ACC112 (cell line): Measurements from ENCODE around the gene NLGN3.

Experiments
- H2AFZ ChIP-seq: fragments of 200-600 bp; sonication (generic); one replicate; pipeline ENCODE4 v1.6.0; 2017; ENCODE audit warnings: antibody characterized with exemption, low read length; ENCODE audit not compliant: unreplicated experiment
- H3K27ac ChIP-seq: fragments of 200-600 bp; sonication (generic); 2 replicates; pipeline ENCODE4 v1.5.1; 2014; ENCODE audit warnings: low read depth, mild to moderate bottlenecking, antibody characterized with exemption, low read length, moderate library complexity
- H3K27me3 ChIP-seq: fragments of 200-600 bp; sonication (generic); 2 replicates; pipeline ENCODE4 v1.6.1; 2014; ENCODE audit warnings: mild to moderate bottlenecking, antibody characterized with exemption, low read length, moderate library complexity, mixed read lengths; ENCODE audit not compliant: insufficient read depth
- H3K36me3 ChIP-seq: fragments of 200-600 bp; sonication (generic); 2 replicates; pipeline ENCODE4 v1.6.1; 2016; ENCODE audit warnings: mild to moderate bottlenecking, antibody characterized with exemption, low read length, moderate library complexity, mixed read lengths; ENCODE audit not compliant: insufficient read depth
- H3K4me1 ChIP-seq: fragments of 200-600 bp; sonication (generic); one replicate; pipeline ENCODE4 v1.6.1; 2016; ENCODE audit warnings: low read length, mixed read lengths; ENCODE audit not compliant: insufficient read depth, unreplicated experiment, control insufficient read depth
- H3K4me3 ChIP-seq: fragments of 200-600 bp; sonication (generic); 2 replicates; pipeline ENCODE4 v1.5.1; 2014; ENCODE audit warnings: mild to moderate bottlenecking, low read depth, low read length
- H3K79me2 ChIP-seq: fragments of 200-600 bp; sonication (generic); one replicate; pipeline ENCODE4 v1.6.0; 2016; ENCODE audit warnings: low read length; ENCODE audit not compliant: control insufficient read depth, unreplicated experiment, insufficient read depth

NLGN3 gene

GRCh38 chrX:71144651-71145050, at the start of gene NLGN3:
Gene NLGN3, plus strand, starts transcription at chrX:71144841. Its CDS starts 2,909 bp downstream, at chrX:71147750.
- no peaks in the 10 kb centered on the region for H3K4me1 ChIP-seq

GRCh38 chrX:71095033-71095432, 49.6 kb upstream of the NLGN3 start:
- Histone ChIP-seq H3K79me2 (no peaks in the 10 kb centered on the region), H3K27me3 (no peaks in the 10 kb centered on the region), H3K36me3 (no peaks in the 10 kb centered on the region), H2AFZ (peak overlapping the region; percentile 93), H3K27ac (no peak overlapping the region), H3K4me1 (no peaks in the 10 kb centered on the region), H3K4me3 (peak overlapping the region; percentile 89)

More at GRCh38 chrX:71144651-71145050, at the start of gene NLGN3:
- Histone ChIP-seq H3K4me3 (peak within 1 kb of the TSS; percentile 21; the same call in 1 of the 2 replicates), H3K79me2 (no peaks in the 10 kb centered on the region), H3K36me3 (no peaks in the 10 kb centered on the region), H2AFZ (no peak within 1 kb of the TSS), H3K27ac (no peak within 1 kb of the TSS), H3K27me3 (no peaks in the 10 kb centered on the region)

- no peaks in the 10 kb centered on the region for H3K27me3 ChIP-seq
- H3K79me2 ChIP-seq = no peaks in the 10 kb centered on the region
- H3K36me3 ChIP-seq = no peaks in the 10 kb centered on the region
- H2AFZ ChIP-seq = peak within 1 kb of the TSS; percentile 93
- H3K4me1 ChIP-seq = no peaks in the 10 kb centered on the region
- H3K4me3 ChIP-seq = peak within 1 kb of the TSS; percentile 89
- H3K27ac ChIP-seq = no peak within 1 kb of the TSS
These were observed 49.1 kb upstream of the NLGN3 start, which contains the start of gene FOXO4 for GRCh38 chrX:71095555-71095980. Gene FOXO4, plus strand, starts transcription at chrX:71095851. Its CDS starts 678 bp downstream, at chrX:71096529.

- Histone ChIP-seq H3K27me3 (no peaks in the 10 kb centered on the region), H3K4me1 (no peaks in the 10 kb centered on the region), H3K79me2 (no peaks in the 10 kb centered on the region), H3K4me3 (peak overlapping the region; percentile 89), H3K27ac (no peak overlapping the region), H3K36me3 (no peaks in the 10 kb centered on the region), H2AFZ (no peak overlapping the region)
These were observed 48.5 kb upstream of the NLGN3 start for GRCh38 chrX:71095981-71096759.

- no peaks in the 10 kb centered on the region for H3K79me2 ChIP-seq
- H3K27me3 ChIP-seq = no peaks in the 10 kb centered on the region
- peak overlapping the region; percentile 89 for H3K4me3 ChIP-seq
- H3K36me3 ChIP-seq = no peaks in the 10 kb centered on the region
- no peak overlapping the region for H2AFZ ChIP-seq
- H3K4me1 ChIP-seq = no peaks in the 10 kb centered on the region
- no peak overlapping the region for H3K27ac ChIP-seq
These were observed 47.9 kb upstream of the NLGN3 start for GRCh38 chrX:71096760-71097032.

- H2AFZ ChIP-seq = no peak overlapping the region
- no peaks in the 10 kb centered on the region for H3K79me2 ChIP-seq
- no peaks in the 10 kb centered on the region for H3K36me3 ChIP-seq
- H3K4me1 ChIP-seq = no peaks in the 10 kb centered on the region
- no peak overlapping the region for H3K27ac ChIP-seq
- no peak overlapping the region for H3K4me3 ChIP-seq
- no peaks in the 10 kb centered on the region for H3K27me3 ChIP-seq
These were observed 46.3 kb upstream of the NLGN3 start for GRCh38 chrX:71098302-71098701.

GRCh38 chrX:71098951-71099506, 45.6 kb upstream of the NLGN3 start:
- no peaks in the 10 kb centered on the region for H3K36me3 ChIP-seq
- no peaks in the 10 kb centered on the region for H3K79me2 ChIP-seq
- peaks cover 4% of the 10 kb centered on the region for H3K4me1 ChIP-seq
- H2AFZ ChIP-seq = no peak overlapping the region
- no peak overlapping the region for H3K27ac ChIP-seq
- no peaks in the 10 kb centered on the region for H3K27me3 ChIP-seq
- H3K4me3 ChIP-seq = no peak overlapping the region

GRCh38 chrX:71099736-71100135, 44.9 kb upstream of the NLGN3 start:
- Histone ChIP-seq H3K79me2 (no peaks in the 10 kb centered on the region), H3K36me3 (no peaks in the 10 kb centered on the region), H3K4me1 (peaks cover 4% of the 10 kb centered on the region), H3K27me3 (no peaks in the 10 kb centered on the region), H3K27ac (no peak overlapping the region), H3K4me3 (no peak overlapping the region), H2AFZ (no peak overlapping the region)

GRCh38 chrX:71100581-71101505, 43.8 kb upstream of the NLGN3 start:
- no peak overlapping the region for H2AFZ ChIP-seq
- no peaks in the 10 kb centered on the region for H3K36me3 ChIP-seq
- no peaks in the 10 kb centered on the region for H3K79me2 ChIP-seq
- H3K4me3 ChIP-seq = no peak overlapping the region
- no peaks in the 10 kb centered on the region for H3K27me3 ChIP-seq
- H3K27ac ChIP-seq = no peak overlapping the region
- H3K4me1 ChIP-seq = peaks cover 4% of the 10 kb centered on the region

GRCh38 chrX:71102292-71102691, 42.3 kb upstream of the NLGN3 start:
- Histone ChIP-seq H3K27ac (no peak overlapping the region), H3K4me1 (peaks cover 4% of the 10 kb centered on the region), H3K27me3 (no peaks in the 10 kb centered on the region), H3K79me2 (no peaks in the 10 kb centered on the region), H3K36me3 (no peaks in the 10 kb centered on the region), H2AFZ (no peak overlapping the region), H3K4me3 (no peak overlapping the region)
